Globus pallidus (tissue), 1 donor: ENCODE data around the gene DAPK3.
"Not testable (repeated sequence)": the region's sequence is repeated elsewhere in the genome, so short reads cannot be mapped to it uniquely, and the experiment has no call there.

Experiments
- DNase-seq: peaks from one replicate; pipeline ENCODE4 v3.0.0-alpha.2; 2015; ENCODE audit warnings: low spot score

DAPK3 gene

DNA sequence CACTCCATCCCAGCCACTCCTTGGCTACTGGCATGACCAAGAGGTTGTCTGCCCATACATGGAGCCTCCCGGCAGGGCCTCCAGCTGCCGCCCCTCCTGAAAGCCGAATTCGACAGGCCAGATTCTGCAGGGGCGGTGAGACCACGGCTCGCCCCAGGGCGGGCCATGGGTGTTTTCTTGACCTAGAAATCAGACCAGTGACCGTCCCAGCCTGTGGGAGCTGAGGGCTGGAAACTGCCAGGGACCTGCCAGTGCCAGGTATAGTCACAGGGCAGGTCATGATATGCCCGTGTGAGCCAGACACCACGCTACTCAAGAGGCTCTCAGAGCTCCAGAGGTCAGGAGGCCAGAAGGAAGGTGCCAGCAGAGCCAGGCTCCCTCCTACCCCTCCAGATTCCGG lies 16.8 kb downstream of the DAPK3 start:
- DNase-seq, result no peak

- DNase-seq, result not testable (repeated sequence)
These were observed 18.1 kb downstream of the DAPK3 start for GRCh38 chr19:3952755-3953276.

DNA sequence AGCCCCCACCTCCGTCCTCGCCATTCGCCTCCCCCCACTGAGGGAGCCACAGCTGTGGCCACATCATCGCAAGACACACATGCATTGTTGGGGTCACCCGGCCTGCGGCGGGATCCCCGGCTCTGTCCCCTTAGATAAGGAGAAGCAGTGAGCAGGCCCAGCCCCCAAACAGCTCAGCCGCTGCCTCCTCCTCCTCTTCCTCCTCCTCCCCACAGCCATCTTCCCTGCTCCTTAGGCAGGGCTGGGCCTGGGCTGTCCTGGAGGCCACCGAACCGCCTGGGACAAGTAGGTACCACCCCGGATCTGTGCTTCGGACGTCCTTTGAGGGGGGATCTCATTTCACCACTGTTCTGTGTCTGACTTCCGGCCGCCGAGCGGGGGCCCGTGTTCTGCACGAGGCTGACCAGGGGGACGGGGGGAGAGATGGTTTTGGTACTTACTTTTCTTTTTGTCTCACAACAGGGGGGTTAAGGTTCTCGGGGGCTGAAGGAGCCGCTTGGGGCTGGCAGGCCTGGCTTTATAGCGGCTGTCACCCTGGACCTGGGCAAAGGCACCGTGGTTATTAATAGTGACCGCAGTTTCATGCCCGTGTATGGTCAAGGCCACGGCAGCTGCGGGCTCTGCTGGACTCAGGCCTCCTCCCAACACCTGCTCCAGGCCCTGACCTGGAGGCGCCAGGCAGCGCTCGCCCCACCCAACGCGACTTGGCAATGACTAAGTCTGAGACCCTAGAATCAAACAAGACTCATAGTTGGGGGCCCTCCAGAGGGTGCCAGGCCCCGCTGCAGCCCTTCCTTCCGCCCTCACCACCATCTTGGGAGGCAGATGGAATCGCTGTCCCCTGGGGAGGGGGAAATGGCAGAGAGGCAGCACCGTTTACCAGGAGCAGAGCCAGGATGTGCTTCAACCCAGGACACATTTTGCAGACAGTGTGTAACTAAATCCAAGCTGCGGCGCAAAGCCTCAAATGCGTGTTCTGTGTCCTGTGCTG lies 19.7 kb downstream of the DAPK3 start:
- DNase-seq, result no peak

GRCh38 chr19:3949997-3950859 lies 20.7 kb downstream of the DAPK3 start:
- no peak for DNase-seq

- no peak for DNase-seq
These were observed 21.6 kb downstream of the DAPK3 start for GRCh38 chr19:3949294-3949693.

GRCh38 chr19:3947316-3947933 lies 23.5 kb downstream of the DAPK3 start:
- DNase-seq, result not testable (repeated sequence)

- DNase-seq, result no peak
These were observed 25.1 kb downstream of the DAPK3 start for GRCh38 chr19:3945838-3946237.

- DNase-seq, result no peak
These were observed 26.7 kb downstream of the DAPK3 start for GRCh38 chr19:3944018-3944721.

- DNase-seq, result no peak
These were observed 28.0 kb downstream of the DAPK3 start for GRCh38 chr19:3942790-3943409.

GRCh38 chr19:3938300-3938950 lies 32.5 kb downstream of the DAPK3 start:
- DNase-seq, result not testable (repeated sequence)

GRCh38 chr19:3936506-3937442 lies 34.1 kb downstream of the DAPK3 start:
- no peak for DNase-seq

DNA sequence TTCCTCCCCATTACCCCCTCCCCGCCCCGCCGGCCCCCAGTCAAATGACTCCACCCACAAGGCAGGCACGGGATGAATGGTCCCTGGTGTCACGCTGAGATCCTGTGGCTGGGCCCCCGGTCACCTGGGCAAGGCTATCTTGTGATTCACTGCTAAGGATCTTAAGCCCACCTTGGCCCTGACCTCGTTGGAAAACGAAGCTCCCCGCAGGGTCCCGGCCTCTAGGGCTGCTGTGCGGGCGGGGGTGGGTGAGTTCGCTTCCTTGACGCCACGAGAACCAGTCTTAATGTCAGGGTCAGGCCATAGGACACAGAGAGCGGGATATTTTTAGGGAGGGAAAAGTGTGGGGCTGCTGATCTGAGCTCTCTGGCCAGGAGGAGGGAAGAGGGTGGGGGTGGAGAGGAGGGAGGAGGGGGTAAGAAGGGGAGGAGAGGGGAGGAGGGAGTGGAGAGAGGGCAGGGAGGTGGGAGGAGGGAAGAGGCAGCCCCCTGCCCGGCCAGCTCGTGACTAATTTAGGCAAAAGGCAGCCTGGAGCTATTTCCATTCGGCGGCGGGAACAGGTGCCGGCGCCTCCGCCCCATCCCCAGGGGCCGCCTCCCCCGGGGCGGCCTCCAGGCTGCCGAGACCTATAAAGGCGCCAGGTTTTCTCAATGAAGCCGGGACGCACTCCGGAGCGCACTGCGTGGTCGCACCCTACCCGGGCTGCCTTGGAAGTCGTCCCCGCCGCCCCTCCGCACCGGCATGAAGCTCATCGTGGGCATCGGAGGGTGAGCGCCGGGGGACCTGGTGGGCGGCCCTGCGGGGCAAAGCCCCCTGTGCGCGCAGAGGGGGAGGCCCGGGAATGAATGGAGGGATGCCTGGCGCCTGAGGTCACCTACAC lies 37.7 kb downstream of the DAPK3 start, which contains the start of gene NMRK2:
TSS of gene NMRK2 (plus strand) at position 139 of the 880 bp plus-strand sequence. CDS start at position 742, 603 bp downstream.
- DNase-seq, result no peak

DNA sequence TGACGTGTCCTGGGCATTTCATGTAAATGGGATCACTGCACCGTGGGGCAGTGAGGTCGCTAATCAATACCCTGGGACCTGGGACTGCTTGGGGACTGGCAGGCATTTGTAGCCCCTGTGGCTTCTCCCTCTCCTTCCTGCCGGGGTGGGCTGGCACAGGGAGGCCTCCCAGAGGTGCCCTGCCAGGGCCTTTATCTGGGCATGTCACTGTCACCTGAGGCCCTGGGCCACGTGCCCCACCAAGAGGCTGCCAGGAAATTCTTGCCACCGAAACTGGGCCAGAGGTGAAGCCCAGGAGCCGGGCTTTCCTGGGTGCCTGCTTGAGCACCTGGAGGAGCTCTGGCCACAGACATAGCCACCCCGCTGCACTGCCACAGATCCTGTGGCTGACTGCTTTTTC lies 39.9 kb downstream of the DAPK3 start:
- DNase-seq, result no peak

DNA sequence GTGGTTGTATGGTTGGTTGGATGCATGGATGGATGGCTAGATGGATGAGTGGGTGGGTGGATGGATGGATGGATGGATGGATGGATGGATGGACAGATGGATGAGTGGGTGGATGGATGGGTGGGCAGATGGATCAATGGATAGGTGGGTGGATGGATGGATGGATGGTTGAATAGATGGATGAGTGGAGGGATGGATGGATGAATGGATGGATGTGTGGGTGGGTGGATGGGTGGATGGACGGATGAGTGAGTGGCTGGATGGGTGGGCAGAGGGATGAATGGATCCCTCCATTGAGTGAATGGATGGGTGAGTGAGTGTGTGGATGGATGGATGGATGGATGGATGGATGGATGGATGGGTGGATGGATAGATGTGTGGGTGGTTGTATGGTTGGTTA lies 47.0 kb downstream of the DAPK3 start:
- no peak for DNase-seq

DNA sequence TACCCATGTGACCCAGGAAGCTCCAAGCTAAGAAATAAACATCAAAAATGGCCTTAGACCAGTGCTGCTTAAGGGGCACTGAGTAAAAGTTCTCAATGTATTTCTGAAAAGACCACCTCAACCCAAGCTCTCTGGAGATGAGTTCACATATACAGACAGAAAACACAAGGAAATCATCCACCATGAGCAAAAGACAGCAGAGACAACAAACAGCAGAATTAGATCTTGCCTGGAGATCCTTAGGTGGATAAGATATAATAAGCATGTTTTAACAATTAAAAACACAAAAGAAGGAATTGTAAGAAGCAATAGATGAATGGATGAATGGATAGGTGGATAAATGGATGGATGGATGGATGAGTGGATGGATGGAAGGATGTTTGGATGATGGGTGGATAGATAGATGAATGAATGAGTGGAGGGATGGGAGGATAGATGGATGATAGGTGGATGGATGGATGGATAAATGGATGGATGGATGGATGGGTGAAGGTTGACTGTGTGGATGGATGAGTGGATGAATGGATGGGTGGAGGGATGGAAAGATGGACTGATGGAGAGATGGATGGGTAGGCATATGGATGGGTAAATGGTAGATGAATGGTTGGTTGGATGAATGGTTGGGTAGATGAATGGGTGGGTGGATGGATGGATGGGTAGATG lies 47.7 kb downstream of the DAPK3 start:
- no peak for DNase-seq

- DNase-seq, result no peak
These were observed 51.1 kb downstream of the DAPK3 start for GRCh38 chr19:3919793-3920192.

- no peak for DNase-seq
These were observed 54.9 kb downstream of the DAPK3 start for GRCh38 chr19:3916033-3916432.

DNA sequence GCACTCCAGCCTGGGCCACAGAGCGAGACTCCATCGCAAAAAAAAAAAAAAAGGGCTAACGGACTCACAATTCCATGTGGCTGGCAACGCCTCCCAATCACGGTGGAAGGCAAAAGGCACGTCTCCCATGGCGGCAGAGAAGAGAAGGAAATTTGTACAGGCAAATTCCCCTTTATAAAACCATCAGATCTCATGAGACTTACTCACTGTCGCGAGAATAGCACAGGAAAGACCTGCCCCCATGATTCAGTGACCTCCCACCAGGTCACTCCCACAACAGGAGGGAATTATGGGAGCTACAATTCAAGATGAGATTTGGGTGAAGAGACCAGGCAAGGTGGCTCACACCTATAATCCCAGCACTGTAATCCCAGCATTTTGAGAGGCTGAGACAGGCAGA lies 56.7 kb downstream of the DAPK3 start:
- DNase-seq, result no peak
